Suppressor macrophage treated with lipopolysaccharide for 4 hours (primary cell): ENCODE data around the gene DSCAM.

ENCODE experiments used
- DNase-seq: peaks from one replicate; pipeline ENCODE4 v3.0.0-alpha.2; 2020

DSCAM gene

DNA sequence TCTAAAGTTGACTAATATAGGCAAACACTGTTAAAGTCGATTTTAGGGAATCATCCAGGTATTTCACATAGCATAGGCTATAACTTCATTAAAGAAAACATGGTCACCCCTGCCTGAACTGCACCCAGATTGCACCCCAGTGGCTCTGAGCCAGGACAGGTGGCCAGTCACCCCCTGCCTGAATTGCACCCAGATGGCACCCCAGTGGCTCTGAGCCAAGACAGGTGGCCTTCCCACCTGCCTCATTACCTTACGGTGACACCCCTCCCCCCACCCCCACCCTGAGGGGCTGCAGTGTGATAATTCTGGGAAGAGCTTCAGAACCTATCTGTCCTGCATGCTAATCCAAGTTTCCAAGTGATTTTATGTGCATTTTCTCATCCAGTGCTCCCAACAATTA is 78.9 kb downstream of the DSCAM start:
- DNase-seq, result no peak

GRCh38 chr21:40766381-40766780 is 80.6 kb downstream of the DSCAM start:
- no peak for DNase-seq

DNA sequence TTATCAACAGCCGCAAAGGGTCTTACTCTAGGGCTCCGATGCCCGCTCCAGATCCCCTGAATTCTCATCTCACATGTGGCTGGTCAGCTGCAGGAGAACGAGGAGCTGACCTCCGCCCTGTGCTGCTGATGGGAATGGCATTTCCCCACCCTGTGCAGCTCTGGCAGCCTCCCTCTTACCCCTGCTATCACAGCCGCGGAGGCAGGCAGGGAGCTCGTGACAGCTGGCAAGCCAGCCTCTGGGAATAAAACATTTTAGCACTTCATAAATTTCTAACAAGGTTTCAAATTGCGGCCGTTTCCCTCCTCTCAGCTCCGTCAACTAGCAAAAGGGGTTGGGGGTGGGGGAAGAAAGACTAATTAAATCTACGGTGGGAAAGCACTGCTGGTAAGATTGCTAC is 81.1 kb downstream of the DSCAM start:
- no peak for DNase-seq

DNA sequence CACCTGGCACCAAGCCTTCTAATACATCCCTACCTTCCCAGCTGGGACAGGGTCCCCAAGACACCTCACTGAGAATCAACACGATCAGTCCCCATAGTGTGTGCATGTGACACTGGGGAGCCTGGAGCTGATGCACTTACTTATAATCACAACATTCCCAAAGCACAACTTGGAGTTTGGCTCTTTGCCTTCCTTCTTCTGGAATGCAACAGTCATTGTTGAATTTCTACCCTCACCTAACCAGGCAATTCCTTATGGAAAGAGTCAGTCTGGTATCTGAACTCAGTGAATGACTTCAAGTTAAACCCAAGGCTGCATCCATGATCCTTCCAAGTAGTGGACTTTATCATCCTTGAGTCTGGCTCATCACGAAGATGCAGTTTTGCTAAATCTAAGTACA is 86.1 kb downstream of the DSCAM start:
- no peak for DNase-seq

- no peak for DNase-seq
These were observed 87.9 kb downstream of the DSCAM start for GRCh38 chr21:40759061-40759460.

DNA sequence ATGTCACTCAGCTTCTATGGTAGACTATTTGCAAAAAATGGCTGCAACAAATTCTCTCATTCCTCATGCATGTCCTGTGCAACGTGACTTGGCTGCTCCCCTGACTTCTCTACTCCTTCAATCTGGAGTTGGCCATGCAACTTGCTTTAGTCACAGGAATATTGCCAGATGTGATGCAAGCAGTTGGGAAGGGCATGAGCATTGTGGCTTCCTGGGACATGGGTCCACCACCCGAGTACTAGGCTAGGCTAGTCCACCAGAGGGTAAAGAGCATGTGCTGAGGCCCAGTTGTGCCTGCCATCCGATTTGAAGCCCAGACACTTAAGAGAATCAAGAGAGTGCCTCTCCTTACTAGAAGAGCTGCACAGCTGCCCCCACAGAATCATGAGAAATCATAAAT is 89.6 kb downstream of the DSCAM start:
- no peak for DNase-seq

DNA sequence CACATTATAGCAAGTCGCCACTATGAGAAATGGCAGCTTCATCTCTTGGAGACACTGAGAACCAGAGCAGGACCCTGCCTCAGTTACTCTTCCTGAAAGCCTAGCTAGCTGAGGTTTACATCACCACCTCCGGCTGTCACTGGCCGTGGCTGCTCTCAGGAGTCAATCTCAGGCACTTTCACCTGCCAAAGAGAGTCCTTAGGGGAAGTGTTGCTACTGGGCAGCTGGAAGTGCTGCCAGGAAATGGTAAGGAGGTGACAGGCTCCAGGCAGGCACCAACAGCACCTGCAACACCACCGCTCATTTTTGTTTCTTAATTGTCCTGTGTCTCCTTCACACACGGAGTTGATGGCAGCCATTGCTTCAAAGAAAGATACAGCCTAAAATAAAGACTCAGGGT is 92.5 kb downstream of the DSCAM start:
- no peak for DNase-seq

DNA sequence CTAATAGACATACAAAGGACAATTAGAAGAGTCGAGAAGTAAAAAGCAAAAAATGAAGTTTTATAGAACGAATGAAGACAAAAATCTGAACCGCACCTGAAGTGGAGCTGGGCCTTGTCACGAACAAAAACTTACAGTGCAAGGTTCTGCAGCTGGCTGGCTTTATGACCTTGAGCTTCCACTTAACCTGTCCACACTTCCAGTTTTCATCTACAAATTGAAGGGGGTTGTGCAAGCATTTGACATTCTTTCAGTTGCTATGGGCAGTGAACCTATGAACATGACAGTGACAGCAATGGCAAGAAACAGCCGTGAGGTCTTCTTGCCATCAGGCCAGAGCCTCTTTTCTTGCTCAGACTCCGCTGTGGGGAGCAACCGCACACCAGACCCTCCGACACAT is 93.2 kb downstream of the DSCAM start:
- no peak for DNase-seq

GRCh38 chr21:40752125-40752524 is 94.8 kb downstream of the DSCAM start:
- DNase-seq, result no peak

DNA sequence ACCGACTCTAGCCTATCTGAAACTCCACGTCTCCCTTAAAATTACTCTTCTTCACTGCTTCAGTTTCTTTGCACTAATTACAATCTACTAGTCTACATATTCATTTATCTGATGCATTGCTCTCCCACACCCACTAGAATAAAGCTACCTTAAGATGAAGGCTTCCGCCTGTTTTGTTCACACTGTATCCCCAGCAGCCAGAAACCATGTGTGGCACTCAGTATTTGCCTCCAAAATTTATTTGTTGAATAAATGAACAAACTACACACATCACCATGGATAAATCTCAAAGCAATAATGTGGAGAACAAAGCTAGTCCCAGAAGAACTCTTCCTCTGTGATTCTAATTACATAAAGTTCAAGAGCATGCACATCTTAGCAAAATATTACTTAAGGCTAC is 95.7 kb downstream of the DSCAM start:
- no peak for DNase-seq

DNA sequence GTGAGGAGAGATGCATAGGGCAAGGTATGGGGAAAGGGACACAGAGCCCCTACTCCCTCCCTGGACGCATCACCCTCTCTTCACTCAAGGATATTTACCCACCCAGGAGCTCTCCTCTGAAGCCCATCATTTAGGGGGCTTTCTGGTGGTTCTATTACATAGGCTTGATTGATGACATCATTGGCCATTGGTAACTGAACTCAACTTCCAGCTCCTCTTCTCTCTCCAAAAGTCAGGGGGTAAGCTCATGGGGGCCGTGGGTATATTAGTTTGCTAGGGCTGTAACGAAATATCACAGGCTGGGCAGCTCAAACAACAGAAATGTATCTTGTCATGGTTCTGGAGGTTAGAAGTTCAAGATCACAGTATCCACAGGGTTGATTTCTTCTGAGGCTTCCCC is 110.8 kb downstream of the DSCAM start:
- DNase-seq, result no peak

DNA sequence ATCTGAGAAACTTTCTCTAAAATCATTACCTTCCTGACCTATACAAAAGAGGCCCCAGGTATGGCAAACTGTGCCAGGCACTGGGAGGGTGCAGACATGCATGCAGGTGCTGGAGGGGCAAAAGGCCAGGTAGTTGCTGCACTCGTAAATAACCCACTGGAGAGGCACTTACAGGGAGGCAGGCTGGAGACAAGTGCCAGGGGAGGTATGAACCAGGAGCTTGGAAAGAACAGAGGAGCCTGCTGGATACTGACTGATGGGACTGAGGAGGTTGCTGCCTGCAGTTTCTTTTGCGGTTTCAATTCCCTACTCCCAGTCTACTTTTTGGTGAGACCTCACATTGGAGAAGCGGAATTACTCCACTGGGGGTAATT is 113.9 kb downstream of the DSCAM start:
- DNase-seq, result no peak

- no peak for DNase-seq
These were observed 114.5 kb downstream of the DSCAM start for GRCh38 chr21:40732253-40733023.

GRCh38 chr21:40731206-40731605 is 115.8 kb downstream of the DSCAM start:
- DNase-seq, result no peak

DNA sequence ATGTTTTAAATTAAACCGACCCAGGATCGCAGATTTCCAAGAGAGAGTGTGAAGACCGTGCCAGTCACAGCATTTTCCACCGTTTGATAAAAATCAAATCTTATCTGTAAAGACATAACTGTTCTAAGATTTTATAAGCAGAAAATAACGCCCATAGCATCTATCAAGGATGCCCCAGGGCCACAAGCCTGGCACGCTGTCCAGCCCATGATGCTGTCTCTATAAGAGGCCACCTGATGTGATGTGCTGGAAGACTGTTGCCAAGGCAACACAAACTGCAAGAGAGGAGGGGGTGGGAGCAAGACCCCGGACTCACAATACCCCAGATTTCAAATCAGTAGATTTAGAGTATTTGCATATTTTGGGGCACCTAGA is 116.5 kb downstream of the DSCAM start:
- no peak for DNase-seq

DNA sequence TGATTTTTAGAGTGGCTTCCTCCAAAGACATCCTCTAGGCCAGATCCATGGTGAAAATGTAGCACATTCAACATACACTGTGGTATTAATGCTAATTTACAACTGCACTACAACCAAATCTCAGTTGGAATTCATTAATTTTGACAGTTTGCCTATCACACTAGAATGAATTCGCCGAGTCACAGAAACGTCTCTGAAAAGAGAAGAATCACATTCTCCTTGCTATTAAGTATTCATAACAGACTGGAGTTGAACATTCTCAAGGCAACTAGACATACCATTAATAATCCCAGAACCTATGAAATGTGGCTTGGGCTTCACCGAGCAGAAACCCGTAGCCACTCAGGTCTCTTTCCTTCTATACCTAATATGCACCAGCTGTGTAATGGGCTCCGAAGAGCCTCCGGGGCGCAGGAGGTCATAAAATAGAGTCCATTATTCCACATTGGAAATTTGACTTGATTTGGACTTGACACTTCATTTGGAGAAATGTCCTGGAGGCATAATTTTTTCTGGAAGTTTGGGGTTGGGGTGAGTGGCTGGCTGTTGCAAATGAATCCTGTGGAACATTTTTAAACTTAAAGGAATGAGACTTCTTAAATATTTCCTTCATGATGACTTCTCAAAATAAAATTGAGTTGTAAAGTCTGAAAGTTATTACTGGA is 117.1 kb downstream of the DSCAM start:
- no peak for DNase-seq

DNA sequence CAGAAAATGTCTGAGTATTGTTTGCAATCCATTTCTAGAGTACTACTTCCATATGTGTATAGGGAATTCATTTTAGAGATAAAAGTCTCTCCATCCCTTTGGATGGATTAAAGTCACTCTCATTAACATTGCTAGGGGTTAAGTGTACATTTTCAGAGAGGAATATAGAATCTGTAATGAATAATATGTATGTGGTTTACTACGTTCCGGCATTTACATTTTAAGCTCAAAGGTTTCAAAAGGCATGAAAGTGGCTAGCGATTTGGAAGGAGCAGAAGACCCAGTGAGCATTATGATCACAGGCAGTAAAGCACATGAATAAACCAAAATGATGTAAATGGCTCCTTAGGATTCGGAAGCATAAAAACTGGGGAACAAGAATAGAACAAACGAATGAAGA is 123.0 kb downstream of the DSCAM start:
- DNase-seq, result no peak

DNA sequence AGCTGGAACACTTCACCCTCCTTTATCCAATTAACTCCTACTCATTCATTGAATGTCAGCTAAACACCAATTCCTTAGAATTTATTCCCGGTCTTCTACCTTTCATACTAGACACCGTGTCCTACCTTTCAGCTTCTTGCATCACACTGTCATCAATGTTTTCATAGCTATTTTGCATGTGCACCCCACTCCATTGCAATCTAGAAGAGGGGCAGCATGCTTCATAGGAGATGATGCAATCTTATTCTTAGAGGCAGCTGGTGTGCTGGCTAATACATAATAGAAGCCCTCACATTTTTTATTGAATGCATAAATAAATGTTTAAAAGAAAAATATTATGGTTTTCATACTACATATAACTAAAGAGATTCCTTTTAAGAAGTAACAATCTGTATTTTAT is 123.6 kb downstream of the DSCAM start:
- DNase-seq, result no peak

DNA sequence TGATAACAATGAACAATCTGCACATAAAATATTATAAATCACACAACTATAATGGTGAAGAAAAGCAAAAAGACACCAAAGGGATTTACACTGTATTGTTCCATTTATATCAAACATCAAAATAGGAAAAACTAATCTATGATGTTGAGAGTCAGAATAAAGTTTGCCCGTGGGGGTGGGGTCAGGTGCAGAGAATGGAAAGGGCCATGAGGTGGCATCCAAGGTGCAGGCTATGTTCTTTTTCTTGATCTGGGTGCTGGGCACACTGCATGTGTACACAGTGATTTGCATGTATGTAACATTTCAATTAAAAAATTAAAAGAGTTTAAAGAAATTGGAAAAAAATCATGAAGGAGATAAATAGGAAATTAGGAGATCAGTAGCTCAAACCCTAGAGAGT is 127.3 kb downstream of the DSCAM start:
- no peak for DNase-seq

- DNase-seq, result no peak
These were observed 129.9 kb downstream of the DSCAM start for GRCh38 chr21:40717028-40717427.

- no peak for DNase-seq
These were observed 132.4 kb downstream of the DSCAM start for GRCh38 chr21:40714536-40714935.

DNA sequence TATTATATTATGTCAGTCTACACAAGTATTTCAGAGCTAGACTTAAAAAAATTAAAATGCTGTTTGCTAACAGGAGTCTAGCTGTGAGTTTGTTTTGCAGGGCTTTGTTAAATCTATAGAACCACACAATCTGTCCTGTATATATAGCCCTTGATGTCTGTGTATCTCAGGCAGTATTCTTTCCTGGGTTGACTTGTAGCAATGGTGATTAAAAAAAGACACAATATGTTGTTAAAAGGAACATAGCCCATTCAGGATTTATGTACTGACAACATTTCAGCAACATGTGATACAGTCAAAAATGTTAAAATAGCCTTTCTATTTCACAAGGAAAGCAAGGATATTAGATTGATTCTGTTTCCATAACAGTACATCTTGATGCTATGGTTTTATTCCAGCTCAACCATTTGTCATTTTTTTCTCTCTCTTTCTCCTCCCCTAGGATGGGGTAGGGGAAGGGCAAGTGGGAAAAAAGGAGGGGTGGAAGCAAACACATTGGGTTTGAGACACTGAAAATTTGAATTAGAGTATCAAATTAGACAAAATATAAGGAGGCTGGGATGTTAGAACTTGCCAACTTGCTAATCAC is 139.2 kb downstream of the DSCAM start:
- DNase-seq, result no peak

DNA sequence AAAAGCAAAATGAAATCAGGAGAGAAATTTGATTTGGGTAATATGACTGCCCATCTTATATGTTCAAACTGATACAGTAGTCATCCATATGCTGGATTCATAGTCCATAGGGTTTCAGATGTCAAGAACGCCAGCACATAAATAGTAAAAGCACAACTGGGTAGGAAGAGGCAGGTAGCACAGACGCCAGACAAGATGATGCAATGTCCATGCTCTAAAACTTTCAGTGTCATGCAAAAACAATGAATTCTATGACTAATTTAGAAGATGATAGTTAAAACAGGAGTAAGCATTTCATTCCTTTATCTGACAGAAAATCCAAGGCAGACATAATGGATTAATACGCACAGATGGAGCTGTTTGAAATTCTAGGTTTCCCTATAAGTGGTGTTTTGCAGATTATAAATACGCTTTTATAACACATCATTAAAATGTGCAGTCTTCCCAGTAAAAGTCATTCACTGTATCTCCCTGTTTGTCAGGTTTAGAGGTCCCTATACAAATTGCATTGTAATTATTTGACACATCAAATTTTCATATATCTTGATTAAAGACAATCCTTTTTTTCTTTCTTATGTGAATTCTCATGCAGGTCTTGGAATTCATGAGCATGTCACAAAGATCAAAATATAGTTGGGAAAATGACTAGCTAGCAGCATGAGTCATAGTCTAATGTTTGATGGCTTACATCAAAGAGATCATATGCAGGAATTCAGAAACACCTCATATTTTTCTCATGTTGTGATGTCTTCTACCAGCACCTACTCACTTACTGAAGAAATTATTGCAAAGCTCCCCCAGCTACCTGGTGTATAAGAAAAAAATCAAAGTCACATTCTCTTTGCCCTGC is 139.9 kb downstream of the DSCAM start:
- DNase-seq, result no peak

GRCh38 chr21:40706176-40706575 is 140.8 kb downstream of the DSCAM start:
- DNase-seq, result no peak
